GM18499 (cell line): ENCODE measurements around the gene SACS.
"Not testable (repeated sequence)": the region's sequence is repeated elsewhere in the genome, so short reads cannot be mapped to it uniquely, and the experiment has no call there.

Source experiments
- ATAC-seq: cut with Tn5 transposase; IDR thresholded peaks from one replicate; pipeline ENCODE4 v1.9.1; 2021; ENCODE audit warnings: moderate number of reproducible peaks; ENCODE audit not compliant: insufficient read depth, unreplicated experiment

SACS gene

GRCh38 chr13:23458989-23459388, 25.5 kb upstream of the SACS start:
- no peak for ATAC-seq

GRCh38 chr13:23456437-23457210, 23.1 kb upstream of the SACS start:
- ATAC-seq, result no peak

- ATAC-seq, result no peak
Observed at GRCh38 chr13:23455401-23456185, 22.1 kb upstream of the SACS start.

GRCh38 chr13:23453132-23453531, 19.6 kb upstream of the SACS start:
- ATAC-seq, result no peak

GRCh38 chr13:23450340-23451046, 17.0 kb upstream of the SACS start:
- no peak for ATAC-seq

- ATAC-seq, result no peak
Observed at GRCh38 chr13:23449398-23450162, 16.1 kb upstream of the SACS start.

- no peak for ATAC-seq
Observed at GRCh38 chr13:23447927-23448326, 14.4 kb upstream of the SACS start.

- ATAC-seq, result no peak
Observed at GRCh38 chr13:23445794-23446193, 12.3 kb upstream of the SACS start.

GRCh38 chr13:23443878-23444277, 10.4 kb upstream of the SACS start:
- ATAC-seq, result no peak

- no peak for ATAC-seq
Observed at GRCh38 chr13:23443110-23443509, 9.6 kb upstream of the SACS start.

- no peak for ATAC-seq
Observed at GRCh38 chr13:23440821-23441618, 7.5 kb upstream of the SACS start.

- ATAC-seq, result not testable (repeated sequence)
Observed at GRCh38 chr13:23440324-23440723, 6.8 kb upstream of the SACS start.

- no peak for ATAC-seq
Observed at GRCh38 chr13:23437916-23438315, 4.4 kb upstream of the SACS start.

GRCh38 chr13:23436680-23437079, 3.2 kb upstream of the SACS start:
- no peak for ATAC-seq

GRCh38 chr13:23434491-23434890, 989 bp upstream of the SACS start:
- ATAC-seq, result no peak

GRCh38 chr13:23432626-23433025, 876 bp downstream of the SACS start:
- no peak for ATAC-seq

GRCh38 chr13:23430664-23431063, 2.8 kb downstream of the SACS start:
- ATAC-seq, result no peak

GRCh38 chr13:23427881-23428528, 5.5 kb downstream of the SACS start:
- no peak for ATAC-seq

GRCh38 chr13:23427342-23427843, 6.1 kb downstream of the SACS start:
- ATAC-seq, result no peak
